Lower leg skin (tissue), 4 donors: ENCODE measurements around the gene LETM1. TPM values are rescaled to one million over a fixed set of nuclear protein-coding genes. Genes with fewer than 3 reads are reported as not detected.

Experiments used
- DNase-seq, 2 donors: peaks; one replicate each; pipeline ENCODE4 v3.0.0-alpha.2; 2019; ENCODE audit warnings: low spot score in 2 of 2
- H3K4me3 ChIP-seq: fragments of 200-600 bp; sonication (generic); 2 replicates; pipeline ENCODE4 v1.5.1; 2017; ENCODE audit warnings: mild to moderate bottlenecking, low read depth; ENCODE audit not compliant: poor library complexity, severe bottlenecking
- POLR2A ChIP-seq, 2 donors: fragments of 450-650 bp; IDR thresholded peaks; one replicate each; pipeline ENCODE4 v1.6.1; 2016 to 2017; ENCODE audit warnings: antibody characterized with exemption in 2 of 2, mild to moderate bottlenecking in 1 of 2, moderate library complexity in 1 of 2
- WGBS, 2 donors: methylation state at CpG; one replicate each; pipeline ENCODE4 v1.1.5; 2018; 5-methylcytosine and 5-hydroxymethylcytosine counted together
- intact Hi-C: fragments of 100-400 bp; cut with DNase I; formaldehyde crosslinking; loops from one replicate; pipeline ENCODE4 v1.15.0; 2023; ENCODE audit warnings: low total_unique reads
- total RNA-seq, 4 donors: library from RNA; depleted of rRNA; stranded (reverse); fragments of >200 nt; gene quantifications; one replicate each; pipeline ENCODE4 v1.1.0, GENCODE V29; 2016
- TF ChIP-seq, protein P1 (sequence below), 3 donors: fragments of 450-650 bp; IDR thresholded peaks; one replicate each; pipeline ENCODE4 v1.5.1; 2016; ENCODE audit warnings: antibody characterized with exemption in 3 of 3, mild to moderate bottlenecking in 3 of 3, moderate library complexity in 2 of 3

Gene LETM1
- total RNA-seq, 4 donors from 2014 or later: 27.2 to 49.9 (median 39.0) TPM

GRCh38 chr4:1806596-1807331 lies 49.2 kb downstream of the LETM1 start:
- DNase-seq: no peak
- H3K4me3 ChIP-seq: no peak overlapping the region
- intact Hi-C loops: loop anchor here (10.0 kb wide), 1 partner anchor 98 kb away; no protein-coding TSS in a partner anchor

GRCh38 chr4:1806223-1806564 lies 49.8 kb downstream of the LETM1 start:
- intact Hi-C loops: loop anchor here (10.0 kb wide), 1 partner anchor 99 kb away; no protein-coding TSS in a partner anchor
- TF ChIP-seq, protein P1, sequence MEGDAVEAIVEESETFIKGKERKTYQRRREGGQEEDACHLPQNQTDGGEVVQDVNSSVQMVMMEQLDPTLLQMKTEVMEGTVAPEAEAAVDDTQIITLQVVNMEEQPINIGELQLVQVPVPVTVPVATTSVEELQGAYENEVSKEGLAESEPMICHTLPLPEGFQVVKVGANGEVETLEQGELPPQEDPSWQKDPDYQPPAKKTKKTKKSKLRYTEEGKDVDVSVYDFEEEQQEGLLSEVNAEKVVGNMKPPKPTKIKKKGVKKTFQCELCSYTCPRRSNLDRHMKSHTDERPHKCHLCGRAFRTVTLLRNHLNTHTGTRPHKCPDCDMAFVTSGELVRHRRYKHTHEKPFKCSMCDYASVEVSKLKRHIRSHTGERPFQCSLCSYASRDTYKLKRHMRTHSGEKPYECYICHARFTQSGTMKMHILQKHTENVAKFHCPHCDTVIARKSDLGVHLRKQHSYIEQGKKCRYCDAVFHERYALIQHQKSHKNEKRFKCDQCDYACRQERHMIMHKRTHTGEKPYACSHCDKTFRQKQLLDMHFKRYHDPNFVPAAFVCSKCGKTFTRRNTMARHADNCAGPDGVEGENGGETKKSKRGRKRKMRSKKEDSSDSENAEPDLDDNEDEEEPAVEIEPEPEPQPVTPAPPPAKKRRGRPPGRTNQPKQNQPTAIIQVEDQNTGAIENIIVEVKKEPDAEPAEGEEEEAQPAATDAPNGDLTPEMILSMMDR (IDR thresholded peaks at IDR 0.05): no peak
- no peak for TF ChIP-seq POLR2A (IDR thresholded peaks at IDR 0.05)
- WGBS, 2 donors: 71% methylated on average over 7 to 11 of the region's 11 CpGs
- DNase-seq: no peak
- no peak overlapping the region for H3K4me3 ChIP-seq

More at GRCh38 chr4:1806596-1807331, 49.2 kb downstream of the LETM1 start:
- WGBS, 2 donors: 75 to 79% methylated on average over 16 to 25 of the region's 41 CpGs
- TF ChIP-seq POLR2A (IDR thresholded peaks at IDR 0.05): no peak
- TF ChIP-seq, protein P1 (IDR thresholded peaks at IDR 0.05): no peak

DNA sequence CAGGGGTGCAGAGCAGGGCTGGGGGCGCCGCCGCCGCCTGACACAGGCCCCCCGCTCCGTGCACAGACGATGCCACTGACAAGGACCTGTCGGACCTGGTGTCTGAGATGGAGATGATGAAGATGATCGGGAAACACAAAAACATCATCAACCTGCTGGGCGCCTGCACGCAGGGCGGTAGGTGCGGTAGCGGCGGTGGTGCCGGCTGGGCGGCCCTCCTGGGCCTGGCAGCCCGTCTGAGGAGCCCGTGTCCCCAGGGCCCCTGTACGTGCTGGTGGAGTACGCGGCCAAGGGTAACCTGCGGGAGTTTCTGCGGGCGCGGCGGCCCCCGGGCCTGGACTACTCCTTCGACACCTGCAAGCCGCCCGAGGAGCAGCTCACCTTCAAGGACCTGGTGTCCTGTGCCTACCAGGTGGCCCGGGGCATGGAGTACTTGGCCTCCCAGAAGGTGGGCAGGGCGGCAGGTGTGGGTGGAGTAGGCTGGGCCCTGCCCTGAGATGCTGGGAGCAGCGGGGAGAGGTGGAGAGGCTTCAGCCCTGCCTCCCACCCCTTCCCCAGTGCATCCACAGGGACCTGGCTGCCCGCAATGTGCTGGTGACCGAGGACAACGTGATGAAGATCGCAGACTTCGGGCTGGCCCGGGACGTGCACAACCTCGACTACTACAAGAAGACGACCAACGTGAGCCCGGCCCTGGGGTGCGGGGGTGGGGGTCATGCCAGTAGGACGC lies 50.3 kb downstream of the LETM1 start:
- no peak for DNase-seq
- TF ChIP-seq, protein P1 (IDR thresholded peaks at IDR 0.05): no peak
- TF ChIP-seq POLR2A (IDR thresholded peaks at IDR 0.05): no peak
- intact Hi-C loops: loop anchor here (10.0 kb wide), 1 partner anchor 99 kb away; no protein-coding TSS in a partner anchor
- 63 to 74% methylated on average over 31 to 39 of the region's 47 CpGs for WGBS, 2 donors
- no peak overlapping the region for H3K4me3 ChIP-seq

GRCh38 chr4:1804638-1805492 lies 51.1 kb downstream of the LETM1 start:
- DNase-seq: no peak
- WGBS, 2 donors: 82 to 83% methylated on average over 32 to 35 of the region's 37 CpGs
- TF ChIP-seq, protein P1 (IDR thresholded peaks at IDR 0.05): no peak
- no peak for TF ChIP-seq POLR2A (IDR thresholded peaks at IDR 0.05)
- no peak overlapping the region for H3K4me3 ChIP-seq
- intact Hi-C loops: loop anchor here (10.0 kb wide), 1 partner anchor 100 kb away; no protein-coding TSS in a partner anchor
